D341Med (cell line): ENCODE data around the gene CDC42SE2.

ENCODE experiments used
- DNase-seq: peaks from one replicate; pipeline ENCODE4 v3.0.0; 2012; ENCODE audit warnings: low spot score

The CDC42SE2 gene

GRCh38 chr5:131263648-131264450, at the start of gene CDC42SE2:
TSS of gene CDC42SE2 (plus strand) at chr5:131264053. CDS start at chr5:131359494, 95,441 bp downstream.
- DNase-seq, result peak; percentile 96

GRCh38 chr5:131214609-131215227, 49.1 kb upstream of the CDC42SE2 start:
- DNase-seq, result no peak

GRCh38 chr5:131217791-131218190, 46.1 kb upstream of the CDC42SE2 start:
- DNase-seq, result no peak

- no peak for DNase-seq
These were observed 45.5 kb upstream of the CDC42SE2 start for GRCh38 chr5:131218392-131218791.

- DNase-seq, result no peak
These were observed 43.3 kb upstream of the CDC42SE2 start for GRCh38 chr5:131220566-131220965.

- no peak for DNase-seq
These were observed 42.7 kb upstream of the CDC42SE2 start for GRCh38 chr5:131221008-131221703.

- DNase-seq, result no peak
These were observed 42.0 kb upstream of the CDC42SE2 start for GRCh38 chr5:131221888-131222287.

GRCh38 chr5:131222731-131223130, 41.1 kb upstream of the CDC42SE2 start:
- DNase-seq, result no peak

GRCh38 chr5:131223751-131224386, 40.0 kb upstream of the CDC42SE2 start:
- no peak for DNase-seq

GRCh38 chr5:131224387-131225201, 39.3 kb upstream of the CDC42SE2 start:
- no peak for DNase-seq

- no peak for DNase-seq
These were observed 38.4 kb upstream of the CDC42SE2 start for GRCh38 chr5:131225282-131225974.

GRCh38 chr5:131226899-131227298, 37.0 kb upstream of the CDC42SE2 start:
- no peak for DNase-seq

- DNase-seq, result no peak
These were observed 35.2 kb upstream of the CDC42SE2 start for GRCh38 chr5:131228646-131229045.

GRCh38 chr5:131229623-131230022, 34.2 kb upstream of the CDC42SE2 start:
- DNase-seq, result no peak

- peak; percentile 34 for DNase-seq
These were observed 33.4 kb upstream of the CDC42SE2 start for GRCh38 chr5:131230406-131230805.

GRCh38 chr5:131239686-131240085, 24.2 kb upstream of the CDC42SE2 start:
- DNase-seq, result no peak

- DNase-seq, result no peak
These were observed 21.1 kb upstream of the CDC42SE2 start for GRCh38 chr5:131242728-131243255.

GRCh38 chr5:131245312-131245711, 18.5 kb upstream of the CDC42SE2 start:
- no peak for DNase-seq

GRCh38 chr5:131245948-131246347, 17.9 kb upstream of the CDC42SE2 start:
- DNase-seq, result no peak

GRCh38 chr5:131246504-131246903, 17.3 kb upstream of the CDC42SE2 start:
- DNase-seq, result no peak
